Activated CD4-positive, alpha-beta T cell treated with anti-CD3 and anti-CD28 coated beads for 1 hour (primary cell): ENCODE measurements around the gene AKAP8L.
"Not testable (repeated sequence)": the region's sequence is repeated elsewhere in the genome, so short reads cannot be mapped to it uniquely, and the experiment has no call there.

Experiments used
- DNase-seq: peaks from one replicate; pipeline ENCODE4 v3.0.0-alpha.2; 2020

The AKAP8L gene

DNA sequence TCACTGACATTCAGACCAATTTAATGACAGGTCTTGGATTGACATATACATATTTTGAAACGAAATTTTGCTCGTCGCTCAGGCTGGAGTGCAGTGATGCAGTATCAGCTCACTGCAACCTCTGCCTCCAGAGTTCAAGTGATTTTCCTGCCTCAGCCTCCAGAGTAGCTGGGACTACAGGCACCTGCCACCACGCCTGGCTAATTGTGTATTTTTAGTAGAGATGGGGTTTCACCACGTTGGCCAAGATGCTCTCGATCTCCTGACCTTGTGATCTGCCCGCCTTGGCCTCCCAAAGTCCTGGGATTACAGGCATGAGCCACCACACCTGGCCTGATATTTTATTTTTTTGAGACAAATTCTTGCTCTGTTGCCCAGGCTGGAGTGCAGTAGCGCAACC is 66.3 kb downstream of the AKAP8L start:
- DNase-seq, result not testable (repeated sequence)

- DNase-seq, result not testable (repeated sequence)
Observed at GRCh38 chr19:15341328-15341727, 77.5 kb downstream of the AKAP8L start.

DNA sequence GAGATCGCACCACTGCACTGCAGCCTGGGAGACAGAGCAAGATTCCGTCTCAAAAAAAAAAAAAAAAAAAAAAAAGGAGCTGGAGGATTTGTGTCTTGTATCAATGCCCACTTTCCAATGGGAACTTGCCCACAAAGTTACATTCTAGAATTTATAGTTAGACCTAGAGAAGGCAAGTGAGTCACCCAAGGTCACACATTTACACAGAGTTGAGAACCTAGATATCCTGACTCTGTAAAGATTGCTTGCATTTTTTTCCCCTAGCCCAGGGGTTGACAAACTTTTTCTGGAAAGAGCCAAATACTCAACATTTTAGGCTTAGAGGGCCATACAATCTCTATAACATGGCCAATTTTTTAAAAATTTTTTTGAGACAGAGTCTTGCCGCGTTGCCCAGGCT is 78.7 kb downstream of the AKAP8L start:
- no peak for DNase-seq

DNA sequence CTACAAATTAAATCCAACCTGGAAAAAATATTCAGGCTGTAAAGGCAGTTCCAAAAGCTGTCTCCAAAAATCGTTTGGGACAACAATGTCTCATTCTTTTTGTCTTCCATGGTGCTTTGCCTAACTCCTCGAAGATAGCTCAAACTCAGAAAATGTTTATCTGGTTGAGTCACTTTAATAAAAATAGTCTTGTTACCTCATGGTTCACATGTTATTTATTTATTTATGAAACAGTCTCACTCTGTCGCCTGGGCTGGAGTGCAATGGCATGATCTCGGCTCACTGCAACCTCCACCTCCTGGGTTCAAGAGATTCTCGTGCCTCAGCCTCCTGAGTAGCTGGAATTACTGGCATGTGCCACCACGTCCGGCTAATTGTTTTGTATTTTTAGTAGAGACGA is 81.6 kb downstream of the AKAP8L start:
- DNase-seq, result no peak

GRCh38 chr19:15335992-15336391 is 82.8 kb downstream of the AKAP8L start:
- not testable (repeated sequence) for DNase-seq

GRCh38 chr19:15332311-15332996 is 86.3 kb downstream of the AKAP8L start, which contains the start of gene BRD4:
TSS of gene BRD4 (minus strand) at chr19:15332539. CDS start at chr19:15273099, 59,440 bp downstream.
- DNase-seq, result peak; percentile 66

GRCh38 chr19:15331419-15332310 is 87.1 kb downstream of the AKAP8L start:
- peak; percentile 46 for DNase-seq

- no peak for DNase-seq
Observed at GRCh38 chr19:15330801-15331418, 87.9 kb downstream of the AKAP8L start.
